NB4 (cell line): ENCODE results near the gene HGF.

Experiments
- DNase-seq: peaks from one replicate; pipeline ENCODE4 v3.0.0; 2010; ENCODE audit warnings: low read depth
- H3K4me3 ChIP-seq: one replicate; pipeline ENCODE4 v1.5.1; 2011; ENCODE audit warnings: mild to moderate bottlenecking, low read depth, low read length, moderate library complexity
- CTCF ChIP-seq: IDR thresholded peaks from one replicate; pipeline ENCODE4 v1.5.1; 2012; ENCODE audit warnings: low read depth, low read length
- MAX ChIP-seq: IDR thresholded peaks from 2 replicates; pipeline ENCODE4 v1.6.1; 2011; ENCODE audit warnings: low read depth, low read length
- MYC ChIP-seq: IDR thresholded peaks from 2 replicates; pipeline ENCODE4 v1.6.1; 2011; ENCODE audit warnings: low read depth, low read length
- POLR2A ChIP-seq: IDR thresholded peaks from 2 replicates; pipeline ENCODE4 v1.6.1; 2011; ENCODE audit warnings: mild to moderate bottlenecking; ENCODE audit not compliant: insufficient read length; ENCODE audit errors: extremely low read depth

The HGF gene

GRCh38 chr7:81682873-81683272, 87.0 kb downstream of the HGF start:
- DNase-seq = no peak
- no peak for TF ChIP-seq CTCF
- TF ChIP-seq MYC = no peak
- TF ChIP-seq MAX = no peak
- TF ChIP-seq POLR2A = no peak
- no peak overlapping the region for H3K4me3 ChIP-seq

- TF ChIP-seq CTCF = no peak
- TF ChIP-seq MAX = no peak
- no peak for TF ChIP-seq MYC
- no peak for TF ChIP-seq POLR2A
- peak; percentile 9 for DNase-seq
- H3K4me3 ChIP-seq = no peak overlapping the region
These were observed 89.7 kb downstream of the HGF start for GRCh38 chr7:81680120-81680519.

GRCh38 chr7:81676813-81677212, 93.0 kb downstream of the HGF start:
- no peak overlapping the region for H3K4me3 ChIP-seq
- TF ChIP-seq MYC = no peak
- TF ChIP-seq MAX = no peak
- peak; percentile 30 for DNase-seq

DNA sequence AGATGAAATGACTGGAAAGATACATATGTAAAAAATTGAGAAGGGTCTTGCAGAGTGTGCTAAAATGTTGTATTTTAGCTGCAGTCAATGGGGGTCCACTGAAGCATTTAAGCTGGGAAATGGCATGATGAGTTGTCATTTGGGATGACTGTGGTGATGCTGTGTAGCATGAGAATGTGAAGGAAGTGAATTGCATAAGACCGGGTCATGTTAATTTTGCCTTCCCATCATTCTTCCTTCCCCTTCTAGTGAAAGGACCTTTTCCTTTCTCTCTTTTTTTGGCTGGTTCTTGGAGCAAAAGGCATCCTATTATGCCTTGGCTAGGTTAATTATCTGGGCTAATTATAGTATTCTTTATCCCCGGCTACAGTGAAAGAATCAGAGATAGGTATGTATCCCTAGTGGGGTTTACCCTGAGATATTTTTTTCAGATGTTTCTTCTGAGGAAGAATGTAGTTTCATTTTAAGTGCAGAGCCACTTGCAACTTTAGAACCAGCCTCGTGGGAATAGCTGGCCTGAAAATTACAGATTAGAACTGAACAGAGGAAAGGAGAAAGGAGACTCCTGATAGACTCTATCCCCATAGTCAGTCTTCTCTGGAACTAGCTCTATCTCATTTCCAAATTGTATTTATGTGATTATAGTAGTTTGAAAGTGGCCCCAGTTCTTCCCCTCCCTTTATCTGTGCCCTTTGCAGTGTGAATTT, 93.6 kb downstream of the HGF start:
- DNase-seq = peak; percentile 22
- no peak overlapping the region for H3K4me3 ChIP-seq
- TF ChIP-seq CTCF (no peak), MAX (no peak), MYC (no peak), POLR2A (no peak)

DNA sequence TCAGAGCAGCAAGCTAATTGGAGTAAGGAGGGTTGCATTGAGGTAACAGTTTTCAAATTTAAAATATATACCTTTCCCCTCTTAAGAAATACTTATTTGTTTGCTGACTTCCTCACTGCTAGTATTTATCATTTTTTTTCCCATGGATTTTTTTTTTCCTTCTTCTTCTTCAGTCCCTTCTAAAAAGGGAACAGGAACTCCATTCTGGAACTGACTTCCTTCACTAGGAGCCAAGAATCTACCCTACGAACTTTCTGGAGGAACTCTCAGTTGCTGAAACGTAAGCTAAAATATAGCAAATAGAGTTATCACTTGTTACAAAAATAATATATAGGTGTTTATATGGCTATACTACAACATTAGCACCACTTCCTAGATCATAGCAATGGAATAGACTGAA, 95.4 kb downstream of the HGF start:
- no peak overlapping the region for H3K4me3 ChIP-seq
- TF ChIP-seq CTCF (no peak), MAX (no peak), MYC (no peak), POLR2A (no peak)
- DNase-seq = no peak

- TF ChIP-seq CTCF (no peak), MYC (no peak), POLR2A (no peak), MAX (no peak)
- H3K4me3 ChIP-seq = no peak overlapping the region
- DNase-seq = no peak
These were observed 97.0 kb downstream of the HGF start for GRCh38 chr7:81672872-81673271.
